Measurements from ENCODE around the gene CISD3.

The CISD3 gene

DNA sequence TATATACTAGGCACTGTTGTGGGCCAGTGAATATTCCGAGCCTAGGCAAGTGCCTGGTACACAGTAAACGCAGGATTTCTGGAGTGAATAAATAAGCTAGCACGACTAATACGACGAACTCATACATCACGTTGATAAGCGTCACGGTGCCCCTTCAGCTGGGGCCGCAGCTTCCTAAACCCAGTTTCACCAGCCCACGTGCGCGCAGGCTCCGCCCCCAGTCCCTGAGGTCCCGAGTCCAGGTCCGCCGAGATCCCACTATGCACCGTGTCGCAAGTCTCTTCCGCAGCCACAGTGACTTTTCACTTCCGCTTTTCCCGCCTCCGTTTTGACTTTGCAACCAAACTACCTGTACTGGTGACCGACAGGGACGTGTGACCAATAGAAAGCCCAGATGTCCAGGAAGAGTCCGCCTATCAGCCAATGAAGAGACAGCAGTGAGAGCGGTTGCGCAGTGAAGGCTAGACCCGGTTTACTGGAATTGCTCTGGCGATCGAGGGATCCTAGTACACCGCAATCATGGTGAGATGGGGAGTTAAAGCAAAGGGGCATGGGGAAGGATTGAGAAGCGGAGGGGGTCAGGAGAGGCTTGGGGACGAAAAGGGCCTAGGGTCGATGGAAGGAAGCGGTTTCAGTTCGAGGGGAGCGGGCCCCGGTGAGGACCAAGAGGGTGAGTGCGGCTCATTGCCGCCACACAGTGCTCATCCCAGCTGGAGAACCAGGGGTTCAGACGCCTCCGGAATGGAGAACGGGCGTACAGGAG lies 22.3 kb downstream of the CISD3 start, which contains the start of gene PSMB3 (continued):
- TF ChIP-seq, protein P1, sequence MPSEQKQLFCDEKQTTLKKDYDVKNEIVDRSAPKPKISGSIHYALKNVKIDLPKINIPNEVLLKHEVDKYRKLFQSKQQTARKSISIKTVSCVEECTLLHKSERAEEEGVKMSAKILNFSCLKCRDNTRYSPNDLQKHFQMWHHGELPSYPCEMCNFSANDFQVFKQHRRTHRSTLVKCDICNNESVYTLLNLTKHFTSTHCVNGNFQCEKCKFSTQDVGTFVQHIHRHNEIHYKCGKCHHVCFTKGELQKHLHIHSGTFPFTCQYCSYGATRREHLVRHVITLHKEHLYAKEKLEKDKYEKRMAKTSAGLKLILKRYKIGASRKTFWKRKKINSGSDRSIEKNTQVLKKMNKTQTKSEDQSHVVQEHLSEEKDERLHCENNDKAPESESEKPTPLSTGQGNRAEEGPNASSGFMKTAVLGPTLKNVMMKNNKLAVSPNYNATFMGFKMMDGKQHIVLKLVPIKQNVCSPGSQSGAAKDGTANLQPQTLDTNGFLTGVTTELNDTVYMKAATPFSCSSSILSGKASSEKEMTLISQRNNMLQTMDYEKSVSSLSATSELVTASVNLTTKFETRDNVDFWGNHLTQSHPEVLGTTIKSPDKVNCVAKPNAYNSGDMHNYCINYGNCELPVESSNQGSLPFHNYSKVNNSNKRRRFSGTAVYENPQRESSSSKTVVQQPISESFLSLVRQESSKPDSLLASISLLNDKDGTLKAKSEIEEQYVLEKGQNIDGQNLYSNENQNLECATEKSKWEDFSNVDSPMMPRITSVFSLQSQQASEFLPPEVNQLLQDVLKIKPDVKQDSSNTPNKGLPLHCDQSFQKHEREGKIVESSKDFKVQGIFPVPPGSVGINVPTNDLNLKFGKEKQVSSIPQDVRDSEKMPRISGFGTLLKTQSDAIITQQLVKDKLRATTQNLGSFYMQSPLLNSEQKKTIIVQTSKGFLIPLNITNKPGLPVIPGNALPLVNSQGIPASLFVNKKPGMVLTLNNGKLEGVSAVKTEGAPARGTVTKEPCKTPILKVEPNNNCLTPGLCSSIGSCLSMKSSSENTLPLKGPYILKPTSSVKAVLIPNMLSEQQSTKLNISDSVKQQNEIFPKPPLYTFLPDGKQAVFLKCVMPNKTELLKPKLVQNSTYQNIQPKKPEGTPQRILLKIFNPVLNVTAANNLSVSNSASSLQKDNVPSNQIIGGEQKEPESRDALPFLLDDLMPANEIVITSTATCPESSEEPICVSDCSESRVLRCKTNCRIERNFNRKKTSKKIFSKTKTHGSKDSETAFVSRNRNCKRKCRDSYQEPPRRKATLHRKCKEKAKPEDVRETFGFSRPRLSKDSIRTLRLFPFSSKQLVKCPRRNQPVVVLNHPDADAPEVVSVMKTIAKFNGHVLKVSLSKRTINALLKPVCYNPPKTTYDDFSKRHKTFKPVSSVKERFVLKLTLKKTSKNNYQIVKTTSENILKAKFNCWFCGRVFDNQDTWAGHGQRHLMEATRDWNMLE (tag by site-specific recombination; conservative IDR thresholded peaks at IDR 0.05; ENCODE audit: low read depth): peak; percentile 88
- TF ChIP-seq SP2 (tag by site-specific recombination; IDR thresholded peaks at IDR 0.05) (peak; percentile 99), ZNF366 (tag by site-specific recombination; conservative IDR thresholded peaks at IDR 0.05) (no peak), ZNF239 (tag by site-specific recombination; IDR thresholded peaks at IDR 0.05) (no peak), ZNF433 (tag by site-specific recombination; IDR thresholded peaks at IDR 0.05; ENCODE audit: low read depth) (no peak), GLI2 (tag by site-specific recombination; IDR thresholded peaks at IDR 0.05; ENCODE audit: borderline replicate concordance, low read depth) (no peak), ZNF830 (tag by site-specific recombination; IDR thresholded peaks at IDR 0.05; ENCODE audit: low read depth) (no peak), ZNF76 (tag by site-specific recombination; IDR thresholded peaks at IDR 0.05; ENCODE audit: borderline replicate concordance, low read depth) (peak; percentile 97), ZEB2 (tag by site-specific recombination; IDR thresholded peaks at IDR 0.05) (no peak), PRDM1 (tag by site-specific recombination; IDR thresholded peaks at IDR 0.05) (peak; percentile 83), ZNF202 (tag by site-specific recombination; IDR thresholded peaks at IDR 0.05; ENCODE audit: borderline replicate concordance) (no peak), ZNF2 (tag by site-specific recombination; IDR thresholded peaks at IDR 0.05) (no peak; the same call in 1 of the 2 replicates), ZNF707 (tag by site-specific recombination; IDR thresholded peaks at IDR 0.05) (no peak), ZNF555 (tag by site-specific recombination; conservative IDR thresholded peaks at IDR 0.05) (no peak), SP3 (tag by site-specific recombination; IDR thresholded peaks at IDR 0.05) (peak; percentile 90)
- TF ChIP-seq, protein P2, sequence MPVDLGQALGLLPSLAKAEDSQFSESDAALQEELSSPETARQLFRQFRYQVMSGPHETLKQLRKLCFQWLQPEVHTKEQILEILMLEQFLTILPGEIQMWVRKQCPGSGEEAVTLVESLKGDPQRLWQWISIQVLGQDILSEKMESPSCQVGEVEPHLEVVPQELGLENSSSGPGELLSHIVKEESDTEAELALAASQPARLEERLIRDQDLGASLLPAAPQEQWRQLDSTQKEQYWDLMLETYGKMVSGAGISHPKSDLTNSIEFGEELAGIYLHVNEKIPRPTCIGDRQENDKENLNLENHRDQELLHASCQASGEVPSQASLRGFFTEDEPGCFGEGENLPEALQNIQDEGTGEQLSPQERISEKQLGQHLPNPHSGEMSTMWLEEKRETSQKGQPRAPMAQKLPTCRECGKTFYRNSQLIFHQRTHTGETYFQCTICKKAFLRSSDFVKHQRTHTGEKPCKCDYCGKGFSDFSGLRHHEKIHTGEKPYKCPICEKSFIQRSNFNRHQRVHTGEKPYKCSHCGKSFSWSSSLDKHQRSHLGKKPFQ (tag by site-specific recombination; IDR thresholded peaks at IDR 0.05): no peak; the same call in 1 of the 2 replicates
- TF ChIP-seq, protein P3, sequence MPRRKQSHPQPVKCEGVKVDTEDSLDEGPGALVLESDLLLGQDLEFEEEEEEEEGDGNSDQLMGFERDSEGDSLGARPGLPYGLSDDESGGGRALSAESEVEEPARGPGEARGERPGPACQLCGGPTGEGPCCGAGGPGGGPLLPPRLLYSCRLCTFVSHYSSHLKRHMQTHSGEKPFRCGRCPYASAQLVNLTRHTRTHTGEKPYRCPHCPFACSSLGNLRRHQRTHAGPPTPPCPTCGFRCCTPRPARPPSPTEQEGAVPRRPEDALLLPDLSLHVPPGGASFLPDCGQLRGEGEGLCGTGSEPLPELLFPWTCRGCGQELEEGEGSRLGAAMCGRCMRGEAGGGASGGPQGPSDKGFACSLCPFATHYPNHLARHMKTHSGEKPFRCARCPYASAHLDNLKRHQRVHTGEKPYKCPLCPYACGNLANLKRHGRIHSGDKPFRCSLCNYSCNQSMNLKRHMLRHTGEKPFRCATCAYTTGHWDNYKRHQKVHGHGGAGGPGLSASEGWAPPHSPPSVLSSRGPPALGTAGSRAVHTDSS (tag by site-specific recombination; IDR thresholded peaks at IDR 0.05): no peak
- TF ChIP-seq, protein P4, sequence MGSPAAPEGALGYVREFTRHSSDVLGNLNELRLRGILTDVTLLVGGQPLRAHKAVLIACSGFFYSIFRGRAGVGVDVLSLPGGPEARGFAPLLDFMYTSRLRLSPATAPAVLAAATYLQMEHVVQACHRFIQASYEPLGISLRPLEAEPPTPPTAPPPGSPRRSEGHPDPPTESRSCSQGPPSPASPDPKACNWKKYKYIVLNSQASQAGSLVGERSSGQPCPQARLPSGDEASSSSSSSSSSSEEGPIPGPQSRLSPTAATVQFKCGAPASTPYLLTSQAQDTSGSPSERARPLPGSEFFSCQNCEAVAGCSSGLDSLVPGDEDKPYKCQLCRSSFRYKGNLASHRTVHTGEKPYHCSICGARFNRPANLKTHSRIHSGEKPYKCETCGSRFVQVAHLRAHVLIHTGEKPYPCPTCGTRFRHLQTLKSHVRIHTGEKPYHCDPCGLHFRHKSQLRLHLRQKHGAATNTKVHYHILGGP (tag by site-specific recombination; IDR thresholded peaks at IDR 0.05): peak; percentile 57
- TF ChIP-seq, protein P5, sequence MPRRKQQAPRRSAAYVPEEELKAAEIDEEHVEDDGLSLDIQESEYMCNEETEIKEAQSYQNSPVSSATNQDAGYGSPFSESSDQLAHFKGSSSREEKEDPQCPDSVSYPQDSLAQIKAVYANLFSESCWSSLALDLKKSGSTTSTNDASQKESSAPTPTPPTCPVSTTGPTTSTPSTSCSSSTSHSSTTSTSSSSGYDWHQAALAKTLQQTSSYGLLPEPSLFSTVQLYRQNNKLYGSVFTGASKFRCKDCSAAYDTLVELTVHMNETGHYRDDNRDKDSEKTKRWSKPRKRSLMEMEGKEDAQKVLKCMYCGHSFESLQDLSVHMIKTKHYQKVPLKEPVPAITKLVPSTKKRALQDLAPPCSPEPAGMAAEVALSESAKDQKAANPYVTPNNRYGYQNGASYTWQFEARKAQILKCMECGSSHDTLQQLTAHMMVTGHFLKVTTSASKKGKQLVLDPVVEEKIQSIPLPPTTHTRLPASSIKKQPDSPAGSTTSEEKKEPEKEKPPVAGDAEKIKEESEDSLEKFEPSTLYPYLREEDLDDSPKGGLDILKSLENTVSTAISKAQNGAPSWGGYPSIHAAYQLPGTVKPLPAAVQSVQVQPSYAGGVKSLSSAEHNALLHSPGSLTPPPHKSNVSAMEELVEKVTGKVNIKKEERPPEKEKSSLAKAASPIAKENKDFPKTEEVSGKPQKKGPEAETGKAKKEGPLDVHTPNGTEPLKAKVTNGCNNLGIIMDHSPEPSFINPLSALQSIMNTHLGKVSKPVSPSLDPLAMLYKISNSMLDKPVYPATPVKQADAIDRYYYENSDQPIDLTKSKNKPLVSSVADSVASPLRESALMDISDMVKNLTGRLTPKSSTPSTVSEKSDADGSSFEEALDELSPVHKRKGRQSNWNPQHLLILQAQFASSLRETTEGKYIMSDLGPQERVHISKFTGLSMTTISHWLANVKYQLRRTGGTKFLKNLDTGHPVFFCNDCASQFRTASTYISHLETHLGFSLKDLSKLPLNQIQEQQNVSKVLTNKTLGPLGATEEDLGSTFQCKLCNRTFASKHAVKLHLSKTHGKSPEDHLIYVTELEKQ (tag by site-specific recombination; IDR thresholded peaks at IDR 0.05; ENCODE audit: borderline replicate concordance): no peak
- TF ChIP-seq, protein P6, sequence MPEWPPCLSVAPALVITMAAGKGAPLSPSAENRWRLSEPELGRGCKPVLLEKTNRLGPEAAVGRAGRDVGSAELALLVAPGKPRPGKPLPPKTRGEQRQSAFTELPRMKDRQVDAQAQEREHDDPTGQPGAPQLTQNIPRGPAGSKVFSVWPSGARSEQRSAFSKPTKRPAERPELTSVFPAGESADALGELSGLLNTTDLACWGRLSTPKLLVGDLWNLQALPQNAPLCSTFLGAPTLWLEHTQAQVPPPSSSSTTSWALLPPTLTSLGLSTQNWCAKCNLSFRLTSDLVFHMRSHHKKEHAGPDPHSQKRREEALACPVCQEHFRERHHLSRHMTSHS (tag by site-specific recombination; IDR thresholded peaks at IDR 0.05): no peak
- TF ChIP-seq, protein P7, sequence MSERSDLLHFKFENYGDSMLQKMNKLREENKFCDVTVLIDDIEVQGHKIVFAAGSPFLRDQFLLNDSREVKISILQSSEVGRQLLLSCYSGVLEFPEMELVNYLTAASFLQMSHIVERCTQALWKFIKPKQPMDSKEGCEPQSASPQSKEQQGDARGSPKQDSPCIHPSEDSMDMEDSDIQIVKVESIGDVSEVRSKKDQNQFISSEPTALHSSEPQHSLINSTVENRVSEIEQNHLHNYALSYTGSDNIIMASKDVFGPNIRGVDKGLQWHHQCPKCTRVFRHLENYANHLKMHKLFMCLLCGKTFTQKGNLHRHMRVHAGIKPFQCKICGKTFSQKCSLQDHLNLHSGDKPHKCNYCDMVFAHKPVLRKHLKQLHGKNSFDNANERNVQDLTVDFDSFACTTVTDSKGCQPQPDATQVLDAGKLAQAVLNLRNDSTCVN (tag by site-specific recombination; optimal IDR thresholded peaks at IDR 0.05): peak; percentile 40

All from HEK293 (cell line).